Mammary epithelial cell (primary cell): ENCODE results near the gene HELZ2.

Source experiments
- CTCF ChIP-seq, 2 donors: IDR thresholded peaks in 1 of 2; conservative IDR thresholded peaks in 1 of 2; 2 replicates each; pipeline ENCODE4 v1.5.1; 2011 to 2012; ENCODE audit warnings: inconsistent platforms in 2 of 2, low read length in 2 of 2, mild to moderate bottlenecking in 2 of 2, control low read depth in 1 of 2, low read depth in 1 of 2; ENCODE audit not compliant: insufficient read depth in 1 of 2; ENCODE audit errors: extremely low read depth in 1 of 2
- EZH2 ChIP-seq: IDR thresholded peaks from 2 replicates; pipeline ENCODE4 v1.6.1; 2012; ENCODE audit warnings: low read length, inconsistent platforms, borderline replicate concordance

- TF ChIP-seq CTCF (conservative IDR thresholded peaks at IDR 0.05 in 1 of 2, IDR thresholded peaks at IDR 0.05 in 1 of 2; ENCODE audit: extremely low read depth in 1 of 2, insufficient read depth in 1 of 2, low read depth in 1 of 2, low read length in 2 of 2) = no peak
- no peak for TF ChIP-seq EZH2
These were observed 37.6 kb upstream of the HELZ2 start for GRCh38 chr20:63611646-63612045.
